ENCODE measurements around the gene ANO4.

DNA sequence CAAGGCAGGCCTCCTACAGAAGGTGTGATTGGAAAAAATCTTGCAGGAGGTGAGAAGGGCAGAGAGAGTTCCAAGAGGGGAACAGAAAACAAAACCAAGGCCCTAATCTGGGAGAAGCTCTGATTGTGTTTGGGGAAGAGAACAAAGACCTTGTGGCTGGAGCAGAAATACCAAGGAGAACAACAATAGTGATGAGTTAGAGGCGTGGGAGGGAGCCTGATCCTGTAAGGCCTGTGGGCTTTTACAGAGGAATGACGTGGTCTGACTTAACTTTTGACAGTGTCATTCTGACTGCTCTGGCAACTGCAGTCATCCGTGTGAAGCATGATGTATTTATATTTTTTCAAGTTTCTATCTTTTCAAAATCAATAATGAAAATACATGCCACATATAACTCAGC lies 200.6 kb downstream of the ANO4 start:
- TF ChIP-seq POLR2A (IDR thresholded peaks at IDR 0.05) = no peak
- TF ChIP-seq, protein P1, sequence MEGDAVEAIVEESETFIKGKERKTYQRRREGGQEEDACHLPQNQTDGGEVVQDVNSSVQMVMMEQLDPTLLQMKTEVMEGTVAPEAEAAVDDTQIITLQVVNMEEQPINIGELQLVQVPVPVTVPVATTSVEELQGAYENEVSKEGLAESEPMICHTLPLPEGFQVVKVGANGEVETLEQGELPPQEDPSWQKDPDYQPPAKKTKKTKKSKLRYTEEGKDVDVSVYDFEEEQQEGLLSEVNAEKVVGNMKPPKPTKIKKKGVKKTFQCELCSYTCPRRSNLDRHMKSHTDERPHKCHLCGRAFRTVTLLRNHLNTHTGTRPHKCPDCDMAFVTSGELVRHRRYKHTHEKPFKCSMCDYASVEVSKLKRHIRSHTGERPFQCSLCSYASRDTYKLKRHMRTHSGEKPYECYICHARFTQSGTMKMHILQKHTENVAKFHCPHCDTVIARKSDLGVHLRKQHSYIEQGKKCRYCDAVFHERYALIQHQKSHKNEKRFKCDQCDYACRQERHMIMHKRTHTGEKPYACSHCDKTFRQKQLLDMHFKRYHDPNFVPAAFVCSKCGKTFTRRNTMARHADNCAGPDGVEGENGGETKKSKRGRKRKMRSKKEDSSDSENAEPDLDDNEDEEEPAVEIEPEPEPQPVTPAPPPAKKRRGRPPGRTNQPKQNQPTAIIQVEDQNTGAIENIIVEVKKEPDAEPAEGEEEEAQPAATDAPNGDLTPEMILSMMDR (IDR thresholded peaks at IDR 0.05 in 4 of 5, conservative IDR thresholded peaks at IDR 0.05 in 1 of 5) = no peak

Measured in gastrocnemius medialis (tissue), 4 donors.